Astrocyte of the spinal cord (primary cell): ENCODE measurements around the gene S100A12.

ENCODE experiments used
- DNase-seq: peaks from one replicate; pipeline ENCODE4 v3.0.0; 2011; ENCODE audit warnings: low read depth, low spot score
- H3K4me3 ChIP-seq: 2 replicates; pipeline ENCODE4 v1.5.1; 2011; ENCODE audit warnings: low read depth, mild to moderate bottlenecking, low read length, moderate library complexity
- CTCF ChIP-seq: IDR thresholded peaks from 2 replicates; pipeline ENCODE4 v1.5.1; 2012; ENCODE audit warnings: low read depth, mild to moderate bottlenecking, low read length, inconsistent platforms
- in situ Hi-C: cut with HindIII; loops from 2 replicates; pipeline ENCODE4 v1.10.0; 2017; ENCODE audit warnings: low sequenced_read_pairs

The S100A12 gene

GRCh38 chr1:153357076-153357852, 18.2 kb downstream of the S100A12 start:
- TF ChIP-seq CTCF = no peak
- in situ Hi-C loops = loop anchor here (10.0 kb wide), 1 partner anchor 138 kb away; no protein-coding TSS in a partner anchor
- DNase-seq = no peak
- H3K4me3 ChIP-seq = no peak overlapping the region

DNA sequence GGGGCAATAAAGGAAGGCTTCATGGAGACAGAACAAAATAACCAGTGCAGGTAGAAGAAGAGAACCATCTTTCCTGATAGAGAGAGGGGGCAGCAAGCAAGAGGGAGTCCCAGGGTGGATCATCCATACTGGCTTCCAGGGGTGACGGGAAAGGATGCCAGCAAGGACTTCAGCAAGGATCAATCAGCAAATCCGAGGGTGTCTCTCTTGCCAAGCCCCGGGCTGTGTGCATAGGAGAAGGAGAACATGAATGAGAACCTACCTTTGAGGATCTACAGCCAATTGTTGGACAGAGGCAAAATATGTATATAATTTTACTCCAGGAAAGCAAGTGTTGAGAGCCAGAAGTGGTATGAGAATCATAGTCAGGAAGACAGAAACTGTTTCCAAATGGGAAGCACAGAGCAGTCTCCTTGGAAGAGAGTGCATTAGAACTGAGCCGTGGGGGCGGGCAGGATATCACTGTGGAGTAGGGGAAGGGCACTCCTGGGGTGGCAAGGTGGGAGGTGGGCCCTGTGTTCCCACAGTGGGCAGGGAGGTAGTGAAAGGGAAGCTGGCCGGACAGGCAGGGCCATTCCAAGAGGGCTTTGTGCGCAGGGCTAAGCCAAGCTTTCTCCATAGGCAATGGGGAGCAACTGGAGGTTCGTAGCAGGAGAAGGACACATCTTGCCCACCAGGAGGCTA, 18.9 kb downstream of the S100A12 start:
- no peak for DNase-seq
- no peak overlapping the region for H3K4me3 ChIP-seq
- in situ Hi-C loops = loop anchor here (10.0 kb wide), 1 partner anchor 138 kb away; no protein-coding TSS in a partner anchor
- TF ChIP-seq CTCF = no peak

DNA sequence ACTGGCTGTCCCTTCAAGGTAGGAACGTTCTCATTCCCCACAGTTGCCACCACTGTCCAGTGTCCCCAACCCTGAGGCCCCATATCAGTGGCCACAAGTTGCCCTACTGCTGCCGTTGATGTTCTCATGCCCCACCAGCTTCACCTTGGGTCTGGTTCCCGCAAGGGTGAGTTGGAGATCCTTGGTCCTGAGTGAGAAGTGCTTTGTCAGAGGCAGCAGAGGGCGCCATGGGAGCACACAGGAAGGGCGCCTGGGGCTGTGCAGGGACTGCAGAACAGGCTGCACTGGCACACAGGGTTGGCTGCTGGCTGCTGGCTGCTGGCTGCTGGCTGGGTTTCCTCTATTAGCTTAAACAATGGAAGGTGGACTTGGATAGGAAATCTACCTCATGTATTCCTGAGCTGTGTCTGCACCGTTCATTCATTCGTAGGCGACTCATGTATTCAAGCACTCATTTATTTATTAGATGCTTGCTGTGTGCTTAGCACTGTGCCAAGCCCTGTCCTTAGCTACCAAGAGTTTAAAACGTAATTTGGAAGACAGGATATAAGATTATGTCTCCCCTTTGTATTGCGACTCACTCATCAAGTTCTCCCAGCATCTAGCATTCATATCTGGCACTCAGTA, 19.9 kb downstream of the S100A12 start:
- peak; percentile 9 for DNase-seq
- in situ Hi-C loops = loop anchor here (10.0 kb wide), 1 partner anchor 139 kb away; no protein-coding TSS in a partner anchor
- TF ChIP-seq CTCF = peak; percentile 56
- H3K4me3 ChIP-seq = no peak overlapping the region

- DNase-seq = no peak
- no peak overlapping the region for H3K4me3 ChIP-seq
- in situ Hi-C loops = loop anchor here (10.0 kb wide), 1 partner anchor 140 kb away; no protein-coding TSS in a partner anchor
- no peak for TF ChIP-seq CTCF
Measured at GRCh38 chr1:153354515-153355193, 20.8 kb downstream of the S100A12 start.

- TF ChIP-seq CTCF = peak; percentile 50
- in situ Hi-C loops = loop anchor here (10.0 kb wide), 1 partner anchor 141 kb away; no protein-coding TSS in a partner anchor
- no peak overlapping the region for H3K4me3 ChIP-seq
- no peak for DNase-seq
Measured at GRCh38 chr1:153353226-153353947, 22.0 kb downstream of the S100A12 start.

DNA sequence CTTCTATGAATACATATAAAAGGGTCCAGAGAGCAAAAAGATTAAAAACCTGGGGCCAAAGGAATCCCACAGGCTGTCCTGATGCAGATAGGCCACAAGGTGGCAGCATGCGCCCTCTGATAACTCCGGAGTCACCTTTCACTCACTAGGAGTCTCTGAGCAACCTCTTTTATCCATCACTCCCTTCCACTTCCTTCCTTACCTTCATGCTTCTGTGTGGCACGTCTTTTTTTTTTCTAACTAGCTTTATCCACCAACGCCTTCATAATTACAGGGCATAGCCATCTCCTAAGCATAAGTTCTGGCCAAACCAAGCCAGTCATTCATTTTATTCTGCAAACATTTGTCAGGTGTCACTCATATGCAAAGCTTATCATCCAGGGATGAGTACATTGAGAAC, 22.9 kb downstream of the S100A12 start:
- in situ Hi-C loops = loop anchor here (10.0 kb wide), 1 partner anchor 142 kb away; no protein-coding TSS in a partner anchor
- peak; percentile 88 for TF ChIP-seq CTCF
- no peak overlapping the region for H3K4me3 ChIP-seq
- peak; percentile 61 for DNase-seq
